Lower leg skin (tissue), 3 donors: ENCODE measurements around the gene TCAP.

Experiments
- CTCF ChIP-seq, 3 donors: fragments of 450-650 bp; IDR thresholded peaks; one replicate each; pipeline ENCODE4 v1.5.1; 2016; ENCODE audit warnings: antibody characterized with exemption in 3 of 3, mild to moderate bottlenecking in 3 of 3, moderate library complexity in 2 of 3
- POLR2A ChIP-seq, 2 donors: fragments of 450-650 bp; IDR thresholded peaks; one replicate each; pipeline ENCODE4 v1.6.1; 2016 to 2017; ENCODE audit warnings: antibody characterized with exemption in 2 of 2, mild to moderate bottlenecking in 1 of 2, moderate library complexity in 1 of 2

GRCh38 chr17:39629898-39630297, 35.3 kb upstream of the TCAP start:
- TF ChIP-seq CTCF (IDR thresholded peaks at IDR 0.05) (no peak), POLR2A (IDR thresholded peaks at IDR 0.05) (no peak)
